HG03342 (cell line): ENCODE results near the gene PXMP2.

Source experiments
- ATAC-seq: cut with Tn5 transposase; IDR thresholded peaks from one replicate; pipeline ENCODE4 v1.9.1; 2021; ENCODE audit warnings: mild to moderate bottlenecking, moderate library complexity; ENCODE audit not compliant: unreplicated experiment

The PXMP2 gene

GRCh38 chr12:132719954-132720324 is 32.6 kb downstream of the PXMP2 start:
- ATAC-seq, result no peak

- ATAC-seq, result no peak
These were observed 33.4 kb downstream of the PXMP2 start for GRCh38 chr12:132720606-132721345.

DNA sequence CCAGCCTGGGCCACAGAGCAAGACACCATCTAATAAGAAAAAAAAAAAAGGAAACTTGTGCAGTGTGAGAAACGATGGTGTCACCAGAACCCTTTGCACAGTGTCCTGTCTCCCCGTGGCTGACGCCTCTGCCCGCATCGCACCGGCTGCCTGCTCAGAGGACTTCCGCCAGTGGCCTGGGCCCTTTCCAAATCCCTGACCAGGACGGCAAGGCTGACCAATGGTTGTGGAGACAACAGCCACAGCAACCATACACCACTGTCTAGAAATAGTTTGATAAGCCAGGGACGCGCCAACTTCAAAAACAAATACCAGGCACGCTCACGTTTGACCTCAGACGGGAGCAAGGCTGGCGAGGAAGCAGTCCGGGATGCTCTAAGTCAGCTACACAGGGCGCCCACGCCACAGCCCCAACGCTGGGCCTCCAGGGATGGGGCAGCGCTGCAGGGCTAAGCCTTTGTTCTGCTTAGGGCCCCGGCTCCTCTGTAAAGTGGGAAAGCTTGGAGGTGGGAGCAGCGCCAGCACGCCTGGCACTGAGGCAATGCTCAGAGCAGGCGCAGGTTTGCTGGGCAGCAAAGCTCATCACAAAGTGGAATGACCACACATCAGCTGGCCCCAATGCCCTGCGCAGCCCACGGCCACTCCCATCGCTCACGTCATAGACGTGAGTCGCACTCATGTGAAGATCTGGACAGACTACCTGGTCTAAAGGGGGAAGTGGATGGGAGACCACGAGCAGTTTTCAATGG is 35.8 kb downstream of the PXMP2 start:
- no peak for ATAC-seq

- no peak for ATAC-seq
These were observed 36.4 kb downstream of the PXMP2 start for GRCh38 chr12:132723764-132724140.

- no peak for ATAC-seq
These were observed 37.3 kb downstream of the PXMP2 start for GRCh38 chr12:132724506-132725241.

DNA sequence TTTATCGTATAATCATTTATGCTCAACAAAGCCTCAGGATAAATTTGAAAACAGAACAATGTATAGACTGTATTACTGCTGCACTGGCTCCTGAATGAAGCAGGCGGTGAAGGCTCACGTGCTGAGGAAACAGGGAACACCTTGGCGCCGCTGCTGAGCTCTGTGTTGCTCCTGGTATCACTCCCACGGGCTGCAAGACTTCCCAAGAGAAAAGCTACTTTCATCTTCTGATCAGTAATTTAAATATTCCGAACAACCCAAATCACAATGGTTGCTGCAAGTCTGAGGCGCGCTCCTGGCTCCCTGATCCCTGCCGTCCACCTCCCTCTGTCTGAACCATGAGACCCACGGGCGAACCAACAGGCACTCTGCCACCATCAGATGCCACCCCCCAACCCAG is 39.0 kb downstream of the PXMP2 start:
- no peak for ATAC-seq

DNA sequence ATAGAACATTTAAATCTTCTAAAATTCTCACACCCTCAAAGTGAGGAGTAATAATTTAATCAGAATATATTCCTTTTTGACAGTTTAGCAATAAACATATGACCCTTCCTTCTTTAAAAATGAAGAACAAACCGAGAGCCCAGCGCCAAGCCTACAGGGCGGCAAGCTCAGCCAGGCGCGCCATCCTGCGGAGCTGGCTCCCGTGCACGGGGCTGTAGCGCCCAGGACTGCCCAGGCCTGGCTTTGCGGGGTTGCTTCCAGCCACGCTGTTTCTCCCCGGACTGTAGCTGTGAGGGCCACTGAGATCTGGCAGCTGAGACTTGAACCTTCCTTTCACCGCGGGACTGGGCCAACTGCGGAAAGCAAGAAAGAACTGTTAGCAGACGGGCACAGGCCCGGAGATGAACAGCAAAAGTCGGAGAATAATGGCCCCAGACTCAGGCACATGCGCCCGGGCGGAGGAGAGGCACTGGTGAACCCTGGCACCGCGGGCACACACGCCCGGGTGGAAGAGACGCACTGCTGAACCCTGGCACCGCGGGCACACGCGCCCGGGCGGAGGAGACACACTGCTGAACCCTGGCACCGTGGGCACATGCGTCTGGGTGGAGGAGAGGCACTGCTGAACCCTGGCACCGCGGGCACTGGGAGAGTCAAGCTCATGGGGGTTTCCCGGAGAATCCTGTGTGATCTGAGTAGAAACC is 39.9 kb downstream of the PXMP2 start:
- ATAC-seq, result no peak

- no peak for ATAC-seq
These were observed 41.1 kb downstream of the PXMP2 start for GRCh38 chr12:132728502-132728901.

GRCh38 chr12:132729541-132730320 is 42.3 kb downstream of the PXMP2 start:
- ATAC-seq, result no peak

DNA sequence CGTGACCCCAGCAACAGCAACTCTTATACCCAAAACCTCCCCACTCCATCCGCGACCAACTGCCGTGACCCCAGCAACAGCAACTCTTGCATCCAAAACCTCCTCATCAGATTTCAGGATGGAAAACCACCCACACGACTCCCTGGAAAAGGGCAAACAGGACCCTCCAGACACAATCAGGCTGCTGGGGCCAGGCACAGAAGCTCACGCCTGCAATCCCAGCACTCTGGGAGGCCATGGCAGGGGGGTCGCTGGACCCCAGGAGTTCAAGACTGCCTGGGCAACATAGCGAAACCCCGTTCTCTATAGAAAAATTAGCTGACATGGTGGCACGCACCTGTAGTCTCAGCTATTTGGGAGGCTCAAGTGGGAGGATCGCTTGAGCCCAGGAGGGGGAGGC is 43.0 kb downstream of the PXMP2 start:
- ATAC-seq, result no peak

DNA sequence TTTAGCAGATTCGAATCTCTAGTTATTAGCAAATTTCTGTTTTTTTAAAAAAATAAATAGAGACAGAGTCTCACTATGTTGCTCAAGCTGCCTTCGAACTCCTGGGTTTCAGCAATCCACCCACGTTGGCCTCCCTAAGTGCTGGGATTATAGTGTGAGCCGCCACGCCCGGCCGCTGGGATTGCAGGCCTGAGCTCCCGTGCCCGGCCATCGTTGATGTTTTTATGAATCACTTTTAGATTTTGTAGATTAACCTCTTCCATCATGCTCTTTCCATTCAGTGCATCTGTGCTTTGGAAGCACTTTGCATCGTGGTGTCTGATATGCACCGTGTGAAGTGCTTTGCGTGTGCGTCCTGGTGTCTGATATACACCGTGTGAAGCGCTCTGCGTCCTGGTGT is 44.2 kb downstream of the PXMP2 start:
- no peak for ATAC-seq

GRCh38 chr12:132734206-132734605 is 46.8 kb downstream of the PXMP2 start:
- no peak for ATAC-seq

GRCh38 chr12:132735496-132735895 is 48.1 kb downstream of the PXMP2 start:
- no peak for ATAC-seq

DNA sequence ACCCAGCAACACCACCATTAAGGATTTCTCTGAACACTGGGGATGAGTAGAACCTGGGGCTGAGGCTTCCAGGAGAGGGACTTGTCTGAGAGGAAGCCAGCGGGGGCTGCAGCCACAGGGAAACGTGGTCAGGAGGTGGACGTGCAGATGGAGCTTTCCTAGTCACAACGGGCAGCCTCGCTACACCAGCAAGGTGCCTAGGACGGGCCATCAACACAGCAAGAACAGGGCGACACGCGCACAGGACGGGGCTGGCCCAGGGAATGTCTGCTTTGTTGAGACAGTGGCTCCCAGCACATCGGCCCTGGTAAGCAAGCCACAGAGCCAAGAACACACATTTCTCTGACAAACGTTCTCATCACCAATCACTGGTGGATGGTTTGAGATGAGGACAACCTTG is 49.0 kb downstream of the PXMP2 start:
- no peak for ATAC-seq

DNA sequence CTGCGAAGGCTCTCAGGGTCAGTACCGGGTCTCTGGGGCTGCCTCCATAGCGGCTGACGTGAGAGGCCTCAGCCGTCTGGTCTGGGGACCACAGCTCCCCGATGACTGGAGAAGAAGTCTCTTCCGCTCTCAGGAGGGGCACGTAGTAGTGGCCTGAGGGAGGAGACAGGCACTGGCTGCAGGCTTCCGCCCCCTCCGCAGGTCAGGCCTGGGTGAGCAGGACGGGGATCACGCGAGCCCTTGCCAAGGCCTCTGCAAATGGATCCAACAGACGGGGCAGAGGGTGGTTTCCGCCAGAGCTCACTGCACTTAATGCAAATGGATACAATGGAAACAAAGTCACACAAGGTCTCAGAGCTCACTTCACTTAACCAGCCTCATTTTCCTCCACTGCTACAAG is 49.5 kb downstream of the PXMP2 start:
- no peak for ATAC-seq

GRCh38 chr12:132739600-132740312 is 52.4 kb downstream of the PXMP2 start:
- no peak for ATAC-seq

DNA sequence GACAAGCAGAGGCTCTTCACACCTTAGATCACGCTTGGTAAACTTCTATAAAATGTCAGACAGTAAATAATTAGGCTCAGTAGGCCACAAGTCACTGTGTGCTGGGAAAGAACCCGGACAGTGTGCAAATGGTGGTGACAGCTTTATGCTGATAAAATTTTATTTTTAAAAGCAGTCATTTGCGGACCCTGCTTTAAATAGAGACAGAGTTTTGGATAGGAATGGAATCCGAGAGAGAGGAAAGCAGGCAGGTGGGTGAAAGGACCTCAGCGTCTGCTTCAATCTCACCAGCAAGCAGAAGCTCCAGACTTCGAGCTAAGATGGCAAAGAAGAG is 52.9 kb downstream of the PXMP2 start:
- ATAC-seq, result no peak

- ATAC-seq, result no peak
These were observed 53.3 kb downstream of the PXMP2 start for GRCh38 chr12:132740652-132741051.

DNA sequence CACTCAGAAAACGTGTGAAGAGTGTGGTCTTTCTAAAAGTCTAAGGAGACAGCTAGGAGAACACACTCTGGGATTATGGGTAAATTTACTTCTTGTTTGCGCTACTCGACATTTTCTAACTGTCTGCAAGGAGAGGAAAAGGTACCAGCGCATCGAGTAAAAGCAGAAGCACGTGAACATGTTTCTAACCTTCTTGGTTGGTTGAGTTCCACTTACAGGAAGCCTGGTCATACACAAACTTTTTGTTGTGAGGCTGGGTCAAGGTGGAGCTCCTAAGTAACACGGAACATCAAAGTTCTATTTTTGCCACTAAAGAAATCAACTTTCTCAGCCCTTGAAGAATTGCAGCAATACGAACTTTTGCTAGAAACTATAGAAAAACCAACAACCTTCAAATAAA is 54.2 kb downstream of the PXMP2 start:
- ATAC-seq, result no peak

- ATAC-seq, result no peak
These were observed 56.4 kb downstream of the PXMP2 start for GRCh38 chr12:132743831-132744230.
